Stimulated activated CD8-positive, alpha-beta memory T cell treated with anti-CD3 and anti-CD28 coated beads, Interleukin-12 subunit alpha, Interleukin-12 subunit beta, amount 100 ng/mL, for 24 hours (primary cell): Measurements from ENCODE around the gene GTF3C1.
"Not testable (repeated sequence)": the region's sequence is repeated elsewhere in the genome, so short reads cannot be mapped to it uniquely, and the experiment has no call there.

ENCODE experiments used
- DNase-seq: peaks from one replicate; pipeline ENCODE4 v3.0.0-alpha.2; 2020; ENCODE audit errors: extremely low read depth

The GTF3C1 gene

GRCh38 chr16:27444015-27444414, 105.7 kb downstream of the GTF3C1 start:
- no peak for DNase-seq

- DNase-seq = no peak
Observed at GRCh38 chr16:27441998-27442397, 107.7 kb downstream of the GTF3C1 start.

- no peak for DNase-seq
Observed at GRCh38 chr16:27441276-27441675, 108.4 kb downstream of the GTF3C1 start.

GRCh38 chr16:27439271-27440018, 110.3 kb downstream of the GTF3C1 start:
- DNase-seq = no peak

- DNase-seq = no peak
Observed at GRCh38 chr16:27437946-27438345, 111.8 kb downstream of the GTF3C1 start.

GRCh38 chr16:27436921-27437650, 112.6 kb downstream of the GTF3C1 start:
- DNase-seq = no peak

GRCh38 chr16:27436065-27436464, 113.6 kb downstream of the GTF3C1 start:
- DNase-seq = no peak

- not testable (repeated sequence) for DNase-seq
Observed at GRCh38 chr16:27435146-27435545, 114.6 kb downstream of the GTF3C1 start.

GRCh38 chr16:27434141-27435051, 115.3 kb downstream of the GTF3C1 start:
- no peak for DNase-seq

GRCh38 chr16:27433636-27434035, 116.1 kb downstream of the GTF3C1 start:
- DNase-seq = no peak

- DNase-seq = not testable (repeated sequence)
Observed at GRCh38 chr16:27433191-27433590, 116.5 kb downstream of the GTF3C1 start.

- DNase-seq = no peak
Observed at GRCh38 chr16:27432558-27432957, 117.2 kb downstream of the GTF3C1 start.

- DNase-seq = no peak
Observed at GRCh38 chr16:27431773-27432532, 117.8 kb downstream of the GTF3C1 start.

GRCh38 chr16:27430923-27431484, 118.7 kb downstream of the GTF3C1 start:
- no peak for DNase-seq

GRCh38 chr16:27430512-27430911, 119.2 kb downstream of the GTF3C1 start:
- no peak for DNase-seq

- no peak for DNase-seq
Observed at GRCh38 chr16:27429981-27430441, 119.7 kb downstream of the GTF3C1 start.

GRCh38 chr16:27429330-27429871, 120.3 kb downstream of the GTF3C1 start:
- no peak for DNase-seq

GRCh38 chr16:27428026-27428785, 121.5 kb downstream of the GTF3C1 start:
- no peak for DNase-seq

GRCh38 chr16:27427538-27427937, 122.2 kb downstream of the GTF3C1 start:
- no peak for DNase-seq
